ENCODE results near the gene ROGDI.

The ROGDI gene

GRCh38 chr16:4780235-4780634, 22.2 kb downstream of the ROGDI start:
- no peak for DNase-seq (ENCODE audit: low read depth)
- no peak overlapping the region for H3K4me3 ChIP-seq (ENCODE audit: control insufficient read depth, low read depth, low read length)
- no peak for TF ChIP-seq CTCF (IDR thresholded peaks at IDR 0.05; ENCODE audit: control insufficient read depth, insufficient read depth, low read depth, low read length, missing control alignments)

DNA sequence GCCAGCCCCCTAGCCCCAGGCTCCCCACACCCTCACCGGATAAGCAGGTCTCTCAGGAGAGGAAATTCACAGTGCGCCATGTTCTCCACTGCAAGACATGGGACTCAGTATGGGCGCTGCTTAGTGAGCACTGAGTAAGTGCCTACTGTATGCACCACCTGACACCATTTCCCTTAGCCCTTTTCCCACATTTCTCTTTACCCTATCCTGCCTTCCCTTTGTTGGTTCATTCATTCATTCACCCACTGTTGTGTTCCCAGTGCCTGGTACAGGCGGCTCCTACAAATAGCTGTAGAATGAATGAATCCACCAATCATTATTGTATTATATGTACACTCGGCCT, 24.4 kb downstream of the ROGDI start:
- no peak for TF ChIP-seq CTCF (IDR thresholded peaks at IDR 0.05; ENCODE audit: control insufficient read depth, insufficient read depth, low read depth, low read length, missing control alignments)
- DNase-seq (ENCODE audit: low read depth): no peak

GRCh38 chr16:4777339-4778049, 24.9 kb downstream of the ROGDI start:
- H3K4me3 ChIP-seq (ENCODE audit: control insufficient read depth, low read depth, low read length): no peak overlapping the region
- TF ChIP-seq CTCF (IDR thresholded peaks at IDR 0.05; ENCODE audit: control insufficient read depth, insufficient read depth, low read depth, low read length, missing control alignments): no peak
- no peak for DNase-seq (ENCODE audit: low read depth)

More for the DNA sequence above, 24.4 kb downstream of the ROGDI start:
- no peak overlapping the region for H3K4me3 ChIP-seq (ENCODE audit: control insufficient read depth, low read depth, low read length)

DNA sequence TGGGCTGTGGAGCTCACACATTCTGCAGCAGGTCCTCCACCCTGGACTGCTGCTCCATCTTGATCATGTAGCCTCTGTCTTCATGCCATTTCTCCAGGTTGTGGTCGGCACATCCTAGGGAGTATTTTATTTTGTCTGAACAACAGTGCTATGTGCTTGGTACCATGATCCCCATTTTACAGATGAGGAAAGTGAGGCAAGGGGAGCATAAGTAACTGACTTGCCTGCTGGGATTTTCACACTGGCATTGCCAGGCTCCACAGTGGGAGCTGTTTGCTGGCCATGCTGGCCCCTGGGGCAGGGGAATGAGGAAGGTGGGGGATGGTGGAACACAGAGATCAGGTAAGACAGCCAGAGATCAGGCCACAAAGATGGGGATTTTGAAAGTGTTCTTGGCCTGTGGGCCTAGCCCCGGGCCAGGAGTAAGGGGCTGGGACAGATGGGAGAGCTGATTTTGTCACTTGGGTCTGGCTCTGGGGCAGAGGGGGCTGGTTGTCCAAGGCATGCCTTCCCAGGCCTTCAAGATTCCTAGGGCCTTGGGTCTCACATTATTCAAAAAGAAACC, 26.2 kb downstream of the ROGDI start:
- DNase-seq (ENCODE audit: low read depth): no peak
- H3K4me3 ChIP-seq (ENCODE audit: control insufficient read depth, low read depth, low read length): no peak overlapping the region
- no peak for TF ChIP-seq CTCF (IDR thresholded peaks at IDR 0.05; ENCODE audit: control insufficient read depth, insufficient read depth, low read depth, low read length, missing control alignments)

- DNase-seq (ENCODE audit: low read depth): no peak
- no peak for TF ChIP-seq CTCF (IDR thresholded peaks at IDR 0.05; ENCODE audit: control insufficient read depth, insufficient read depth, low read depth, low read length, missing control alignments)
- H3K4me3 ChIP-seq (ENCODE audit: control insufficient read depth, low read depth, low read length): no peak overlapping the region
Observed at GRCh38 chr16:4775005-4775404, 27.4 kb downstream of the ROGDI start.

DNA sequence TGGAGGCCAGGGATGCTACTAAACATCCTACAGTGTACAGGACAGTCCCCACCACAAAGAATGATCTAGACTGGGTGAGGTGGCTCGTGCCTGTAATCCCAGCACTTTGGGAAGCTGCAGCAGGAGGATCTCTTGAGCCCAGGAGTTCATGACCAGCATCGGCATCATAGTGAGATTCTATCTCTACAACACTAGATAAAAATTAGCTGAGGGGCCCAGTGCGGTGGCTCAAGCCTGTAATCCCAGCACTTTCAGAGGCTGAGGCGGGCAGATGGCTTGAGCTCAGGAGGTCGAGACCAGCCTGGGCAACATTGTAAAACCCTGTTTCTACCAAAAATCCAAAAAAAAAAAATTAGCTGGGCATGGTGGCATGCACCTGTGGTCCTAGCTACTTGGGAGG, 30.1 kb downstream of the ROGDI start:
- DNase-seq (ENCODE audit: low read depth): no peak
- H3K4me3 ChIP-seq (ENCODE audit: control insufficient read depth, low read depth, low read length): no peak overlapping the region
- TF ChIP-seq CTCF (IDR thresholded peaks at IDR 0.05; ENCODE audit: control insufficient read depth, insufficient read depth, low read depth, low read length, missing control alignments): no peak

Measured in AG09309 (cell line).